ENCODE results near the gene PAPSS2.

The PAPSS2 gene

DNA sequence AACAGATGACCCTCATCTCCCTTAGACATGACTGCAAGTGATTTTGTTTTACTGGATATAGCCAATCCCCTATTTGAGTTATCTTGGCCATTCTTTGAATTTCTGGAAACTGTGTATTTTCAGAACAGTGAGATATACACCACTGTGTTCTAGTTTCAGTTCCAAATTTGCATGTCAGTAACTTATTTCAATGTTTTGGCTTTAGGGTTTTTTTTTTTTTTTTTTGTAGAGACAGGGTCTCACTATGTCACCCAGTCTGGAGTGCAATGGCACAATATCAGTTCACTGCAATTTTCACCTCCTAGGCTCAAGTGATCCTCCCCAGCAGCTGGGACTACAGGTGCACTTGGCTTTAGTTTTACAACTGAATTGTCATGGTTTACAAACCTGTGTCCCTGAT lies 91.1 kb downstream of the PAPSS2 start:
- Histone ChIP-seq H3K9ac (ENCODE audit: insufficient read length) (no peak overlapping the region), H3K27ac (no peak overlapping the region)

DNA sequence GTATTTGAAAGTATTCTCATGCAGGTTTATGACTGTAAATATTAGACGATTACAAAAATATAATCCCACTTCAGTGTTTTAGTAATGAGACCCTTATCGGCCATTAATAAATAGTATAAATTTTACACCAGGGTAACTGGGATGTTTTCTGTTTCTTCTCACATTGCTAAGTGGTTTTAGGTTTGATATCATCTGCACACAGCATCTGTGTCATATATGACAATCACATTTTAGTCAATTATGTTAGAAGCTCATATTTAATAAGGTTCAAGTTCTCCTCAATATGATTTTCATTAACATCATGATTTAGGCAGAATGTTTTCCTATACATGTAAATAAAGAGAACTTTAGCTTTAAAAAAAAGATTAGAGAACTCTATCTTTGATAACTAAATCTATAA lies 91.6 kb downstream of the PAPSS2 start:
- no peak for TF ChIP-seq FOXP2 (optimal IDR thresholded peaks at IDR 0.05; ENCODE audit: control extremely low read depth, extremely low read length, insufficient read depth)
- no peak for TF ChIP-seq EZH2 (IDR thresholded peaks at IDR 0.05)
- no peak for TF ChIP-seq POLR2AphosphoS5 (IDR thresholded peaks at IDR 0.05; ENCODE audit: borderline replicate concordance, low read depth, low read length)
- Histone ChIP-seq H3K9ac (ENCODE audit: insufficient read length) (no peak overlapping the region), H3K4me3 (no peak overlapping the region), H3K27ac (no peak overlapping the region), H3K36me3 (ENCODE audit: insufficient read depth, low read length) (peaks cover 3% of the 10 kb centered on the region; the same call in 1 of the 2 replicates), H3K9me3 (ENCODE audit: low read depth, low read length) (no peaks in the 10 kb centered on the region)
- DNase-seq (ENCODE audit: low read depth, low spot score), result no peak

More for the DNA sequence above, 91.1 kb downstream of the PAPSS2 start:
- TF ChIP-seq EZH2 (IDR thresholded peaks at IDR 0.05) (no peak), POLR2AphosphoS5 (IDR thresholded peaks at IDR 0.05; ENCODE audit: borderline replicate concordance, low read depth, low read length) (no peak), FOXP2 (optimal IDR thresholded peaks at IDR 0.05; ENCODE audit: control extremely low read depth, extremely low read length, insufficient read depth) (no peak)
- H3K4me3 ChIP-seq, result no peak overlapping the region
- DNase-seq (ENCODE audit: low read depth, low spot score), result no peak
- no peaks in the 10 kb centered on the region for H3K9me3 ChIP-seq (ENCODE audit: low read depth, low read length)
- peaks cover 3% of the 10 kb centered on the region; the same call in 1 of the 2 replicates for H3K36me3 ChIP-seq (ENCODE audit: insufficient read depth, low read length)

DNA sequence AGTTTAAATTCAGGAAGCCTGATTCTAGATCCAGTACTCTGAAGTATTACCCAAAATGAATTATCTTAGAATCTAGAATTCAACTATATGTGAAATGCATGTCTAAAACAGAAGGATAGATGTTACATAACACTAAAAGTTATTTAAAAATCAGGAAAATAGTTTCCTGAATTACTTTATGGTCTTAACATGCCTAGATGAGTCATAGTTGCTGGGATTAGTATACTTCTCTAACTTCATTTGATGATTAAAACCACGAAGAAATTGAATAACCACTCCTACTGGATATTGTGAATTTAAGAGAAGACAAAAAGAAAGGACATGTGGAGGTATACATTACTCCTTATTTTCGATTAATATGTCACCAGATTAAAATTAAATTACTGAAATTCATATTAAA lies 92.9 kb downstream of the PAPSS2 start:
- no peak overlapping the region for H3K9ac ChIP-seq (ENCODE audit: insufficient read length)
- peaks cover 3% of the 10 kb centered on the region; the same call in 1 of the 2 replicates for H3K36me3 ChIP-seq (ENCODE audit: insufficient read depth, low read length)
- no peaks in the 10 kb centered on the region for H3K9me3 ChIP-seq (ENCODE audit: low read depth, low read length)
- H3K27ac ChIP-seq, result no peak overlapping the region
- DNase-seq (ENCODE audit: low read depth, low spot score), result no peak
- TF ChIP-seq FOXP2 (optimal IDR thresholded peaks at IDR 0.05; ENCODE audit: control extremely low read depth, extremely low read length, insufficient read depth) (no peak), EZH2 (IDR thresholded peaks at IDR 0.05) (no peak), POLR2AphosphoS5 (IDR thresholded peaks at IDR 0.05; ENCODE audit: borderline replicate concordance, low read depth, low read length) (no peak)
- H3K4me3 ChIP-seq, result no peak overlapping the region

DNA sequence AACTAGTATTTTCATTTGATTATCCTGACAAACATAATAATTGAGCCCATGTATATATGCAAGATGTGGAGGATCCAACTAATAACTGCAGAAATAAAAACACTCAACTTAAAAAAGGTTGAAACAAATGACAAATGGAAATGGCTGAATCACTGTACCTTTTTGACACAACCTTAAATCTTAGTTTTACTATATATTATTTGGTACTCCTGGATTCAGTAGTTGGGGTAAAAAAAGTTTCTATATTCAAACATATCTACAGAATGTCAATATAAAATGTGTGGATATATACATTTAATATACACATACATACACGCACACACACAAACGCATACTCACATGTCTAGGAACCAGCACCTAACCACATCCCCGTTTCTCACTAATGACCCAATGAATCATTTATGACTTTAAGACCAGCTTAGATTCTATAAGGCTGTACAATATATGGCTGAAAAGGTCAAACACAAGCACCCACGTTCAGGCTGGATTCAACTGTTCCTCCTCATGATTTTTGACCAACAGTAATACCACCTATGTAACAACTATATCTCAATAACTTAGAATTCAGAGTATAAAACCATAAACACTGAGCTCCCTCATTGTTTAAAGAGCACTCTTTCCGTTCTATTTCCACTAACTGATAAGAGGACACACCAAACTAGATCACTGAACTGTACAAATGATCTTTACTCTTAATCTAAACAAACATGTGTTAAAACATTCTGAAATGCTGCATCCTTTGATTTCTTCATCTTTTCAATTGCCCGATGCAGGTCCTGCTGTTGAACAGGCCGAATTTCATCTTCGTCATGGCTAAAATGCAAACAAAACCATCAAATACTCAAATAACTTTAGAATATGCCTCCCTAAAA lies 94.6 kb downstream of the PAPSS2 start:
- Histone ChIP-seq H3K27ac (no peak overlapping the region), H3K4me3 (no peak overlapping the region), H3K36me3 (ENCODE audit: insufficient read depth, low read length) (peaks cover 3% of the 10 kb centered on the region; the same call in 1 of the 2 replicates), H3K9me3 (ENCODE audit: low read depth, low read length) (no peaks in the 10 kb centered on the region), H3K9ac (ENCODE audit: insufficient read length) (no peak overlapping the region)
- TF ChIP-seq POLR2AphosphoS5 (IDR thresholded peaks at IDR 0.05; ENCODE audit: borderline replicate concordance, low read depth, low read length) (no peak), EZH2 (IDR thresholded peaks at IDR 0.05) (no peak), FOXP2 (optimal IDR thresholded peaks at IDR 0.05; ENCODE audit: control extremely low read depth, extremely low read length, insufficient read depth) (no peak)
- DNase-seq (ENCODE audit: low read depth, low spot score), result no peak

DNA sequence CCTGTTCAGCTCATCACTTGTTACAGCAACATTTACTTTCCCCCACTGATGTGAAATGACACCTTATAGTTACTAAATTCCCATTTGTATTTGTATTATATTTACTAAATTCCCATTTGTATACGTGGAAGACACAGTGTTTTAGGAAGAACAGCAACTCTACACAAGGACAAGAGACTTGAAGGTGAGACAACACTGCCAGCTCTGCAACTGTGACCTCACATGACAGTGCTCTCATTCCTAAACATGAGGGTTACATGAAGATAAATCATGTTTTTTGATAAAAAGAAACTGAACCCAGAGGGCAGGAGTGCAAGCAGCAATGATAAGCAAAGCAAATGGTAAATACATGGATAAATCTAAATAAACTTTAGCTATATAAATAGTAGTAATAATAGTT lies 98.0 kb downstream of the PAPSS2 start:
- no peak for DNase-seq (ENCODE audit: low read depth, low spot score)
- no peak overlapping the region for H3K27ac ChIP-seq
- no peak overlapping the region for H3K9ac ChIP-seq (ENCODE audit: insufficient read length)
- H3K4me3 ChIP-seq, result no peak overlapping the region
- peaks cover 3% of the 10 kb centered on the region; the same call in 1 of the 2 replicates for H3K36me3 ChIP-seq (ENCODE audit: insufficient read depth, low read length)
- no peak for TF ChIP-seq EZH2 (IDR thresholded peaks at IDR 0.05)
- no peak for TF ChIP-seq FOXP2 (optimal IDR thresholded peaks at IDR 0.05; ENCODE audit: control extremely low read depth, extremely low read length, insufficient read depth)
- no peak for TF ChIP-seq POLR2AphosphoS5 (IDR thresholded peaks at IDR 0.05; ENCODE audit: borderline replicate concordance, low read depth, low read length)
- no peaks in the 10 kb centered on the region for H3K9me3 ChIP-seq (ENCODE audit: low read depth, low read length)

DNA sequence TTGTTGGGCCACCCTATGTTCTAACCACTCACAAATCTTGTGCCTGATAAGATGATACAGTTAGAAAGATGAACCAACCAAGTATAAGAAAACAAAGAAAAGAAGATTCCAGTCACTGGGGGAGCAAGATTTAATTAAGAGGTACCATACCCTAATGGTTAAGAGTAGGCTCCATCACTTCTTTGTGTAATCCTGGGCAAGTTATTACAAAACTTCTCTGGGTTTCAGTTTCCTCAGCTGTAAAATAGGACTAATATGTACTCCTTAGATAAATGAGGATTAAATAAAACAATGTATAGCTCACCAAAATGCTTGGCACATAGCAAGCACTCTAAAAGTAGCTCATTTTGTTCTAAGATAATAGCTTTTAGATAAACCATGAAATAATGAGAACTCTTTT lies 99.9 kb downstream of the PAPSS2 start:
- no peak overlapping the region for H3K4me3 ChIP-seq
- DNase-seq (ENCODE audit: low read depth, low spot score), result no peak
- H3K9ac ChIP-seq (ENCODE audit: insufficient read length), result no peak overlapping the region
- H3K36me3 ChIP-seq (ENCODE audit: insufficient read depth, low read length), result peaks cover 3% of the 10 kb centered on the region; the same call in 1 of the 2 replicates
- no peak for TF ChIP-seq FOXP2 (optimal IDR thresholded peaks at IDR 0.05; ENCODE audit: control extremely low read depth, extremely low read length, insufficient read depth)
- TF ChIP-seq POLR2AphosphoS5 (IDR thresholded peaks at IDR 0.05; ENCODE audit: borderline replicate concordance, low read depth, low read length), result no peak
- TF ChIP-seq EZH2 (IDR thresholded peaks at IDR 0.05), result no peak
- H3K27ac ChIP-seq, result no peak overlapping the region
- H3K9me3 ChIP-seq (ENCODE audit: low read depth, low read length), result no peaks in the 10 kb centered on the region

DNA sequence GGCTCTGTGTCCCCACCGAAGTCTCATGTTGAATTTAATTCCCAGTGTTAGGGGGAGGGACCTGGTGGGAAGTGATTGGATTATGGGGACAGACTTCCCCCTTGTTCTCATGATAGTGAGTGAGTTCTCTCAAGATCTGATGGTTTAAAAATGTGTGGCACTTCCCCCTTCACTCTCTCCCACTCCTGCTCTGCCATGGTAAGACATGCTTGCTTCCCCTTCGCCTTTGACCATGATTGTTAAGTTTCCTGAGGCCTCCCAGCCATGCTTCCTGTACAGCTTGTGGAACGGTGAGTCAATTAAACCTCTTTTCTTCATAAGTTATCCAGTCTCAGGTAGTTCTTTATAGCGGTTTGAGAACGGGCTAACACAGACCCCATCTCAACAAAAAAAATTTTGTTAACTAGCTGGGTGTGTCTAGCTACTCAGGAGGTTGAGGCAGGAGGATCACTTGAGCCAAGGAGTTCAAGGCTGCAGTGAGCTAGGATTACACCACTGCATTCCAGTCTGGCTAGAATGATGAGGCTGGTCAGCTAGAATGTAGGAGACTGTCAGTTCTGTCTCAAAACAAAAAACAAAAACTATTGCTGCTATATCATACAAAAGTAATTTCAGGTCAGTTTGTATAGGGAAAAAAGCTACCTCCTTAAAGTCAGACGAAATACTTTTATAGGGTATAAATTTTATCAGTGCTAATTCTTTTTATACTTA lies 100.7 kb downstream of the PAPSS2 start:
- DNase-seq (ENCODE audit: low read depth, low spot score), result no peak
- H3K36me3 ChIP-seq (ENCODE audit: insufficient read depth, low read length), result no peaks in the 10 kb centered on the region
- H3K9ac ChIP-seq (ENCODE audit: insufficient read length), result no peak overlapping the region
- no peak overlapping the region for H3K27ac ChIP-seq
- TF ChIP-seq POLR2AphosphoS5 (IDR thresholded peaks at IDR 0.05; ENCODE audit: borderline replicate concordance, low read depth, low read length) (no peak), FOXP2 (optimal IDR thresholded peaks at IDR 0.05; ENCODE audit: control extremely low read depth, extremely low read length, insufficient read depth) (no peak), EZH2 (IDR thresholded peaks at IDR 0.05) (no peak)
- no peak overlapping the region for H3K4me3 ChIP-seq
- no peaks in the 10 kb centered on the region for H3K9me3 ChIP-seq (ENCODE audit: low read depth, low read length)

DNA sequence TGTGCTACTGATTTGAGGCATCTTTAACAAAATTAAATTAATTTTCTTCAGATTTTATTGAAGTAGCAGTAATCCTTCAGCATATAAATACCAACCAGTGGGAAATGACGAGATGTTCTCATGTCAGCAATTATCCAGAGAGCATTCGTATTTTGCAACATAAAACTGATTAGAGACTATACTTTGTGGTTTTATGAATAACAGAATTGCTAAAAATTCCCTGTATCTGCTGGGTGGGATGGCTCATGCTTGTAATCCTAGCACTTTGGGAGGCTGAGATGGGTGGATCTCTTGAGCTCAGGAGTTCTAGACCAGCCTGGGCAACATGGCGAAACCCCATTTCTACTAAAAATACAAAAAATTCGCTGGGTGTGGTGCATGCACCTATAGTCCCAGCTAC lies 101.5 kb downstream of the PAPSS2 start:
- no peak overlapping the region for H3K9ac ChIP-seq (ENCODE audit: insufficient read length)
- TF ChIP-seq POLR2AphosphoS5 (IDR thresholded peaks at IDR 0.05; ENCODE audit: borderline replicate concordance, low read depth, low read length) (no peak), FOXP2 (optimal IDR thresholded peaks at IDR 0.05; ENCODE audit: control extremely low read depth, extremely low read length, insufficient read depth) (no peak), EZH2 (IDR thresholded peaks at IDR 0.05) (no peak)
- no peaks in the 10 kb centered on the region for H3K9me3 ChIP-seq (ENCODE audit: low read depth, low read length)
- no peak overlapping the region for H3K27ac ChIP-seq
- DNase-seq (ENCODE audit: low read depth, low spot score), result peak; percentile 12
- H3K36me3 ChIP-seq (ENCODE audit: insufficient read depth, low read length), result 0 out of 2 replicates have a peak, but pooled peaks cover 3% of the 10 kb centered on the region
- no peak overlapping the region for H3K4me3 ChIP-seq

Measured in SK-N-MC (cell line).